Smooth muscle cell (in vitro differentiated cells): ENCODE results near the gene SNRPA1. TPM values are rescaled to one million over a fixed set of nuclear protein-coding genes. Genes with fewer than 3 reads are reported as not detected.

Source experiments
- DNase-seq: peaks from one replicate; lab custom pipeline; 2025; ENCODE audit not compliant: unreplicated experiment; lab: John Stamatoyannopoulos, UW
- H2AFZ ChIP-seq: fragments of 200-600 bp; sonication (generic); 2 replicates; pipeline ENCODE4 v1.6.0; 2016; ENCODE audit warnings: antibody characterized with exemption, low read depth, mild to moderate bottlenecking
- H3F3A ChIP-seq: fragments of 200-600 bp; sonication (generic); 2 replicates; pipeline ENCODE4 v1.6.0; 2017; ENCODE audit warnings: antibody characterized with exemption, low read depth
- H3K27ac ChIP-seq: fragments of 200-600 bp; sonication (generic); 2 replicates; pipeline ENCODE4 v1.5.1; 2016; ENCODE audit warnings: low read depth, mild to moderate bottlenecking
- H3K27me3 ChIP-seq: fragments of 200-600 bp; sonication (generic); 2 replicates; pipeline ENCODE4 v1.6.1; 2016; ENCODE audit warnings: low read depth, mild to moderate bottlenecking
- H3K36me3 ChIP-seq: fragments of 200-600 bp; sonication (generic); 2 replicates; pipeline ENCODE4 v1.5.1; 2016; ENCODE audit warnings: low read depth
- H3K4me1 ChIP-seq: fragments of 200-600 bp; sonication (generic); 2 replicates; pipeline ENCODE4 v1.5.1; 2016; ENCODE audit warnings: low read depth
- H3K4me2 ChIP-seq: fragments of 200-600 bp; sonication (generic); 2 replicates; pipeline ENCODE4 v1.6.0; 2016; ENCODE audit warnings: mild to moderate bottlenecking
- H3K4me3 ChIP-seq: fragments of 200-600 bp; sonication (generic); 2 replicates; pipeline ENCODE4 v1.5.1; 2016; ENCODE audit warnings: mild to moderate bottlenecking
- H3K79me2 ChIP-seq: fragments of 200-600 bp; sonication (generic); 2 replicates; pipeline ENCODE4 v1.6.0; 2016; ENCODE audit warnings: low read depth, mild to moderate bottlenecking
- H3K9ac ChIP-seq: fragments of 200-600 bp; sonication (generic); 2 replicates; pipeline ENCODE4 v1.6.0; 2016; ENCODE audit warnings: low read depth
- H3K9me3 ChIP-seq: fragments of 200-600 bp; sonication (generic); replicated peaks from 2 replicates; pipeline ENCODE4 v1.5.1; 2016; ENCODE audit warnings: low read depth
- H4K20me1 ChIP-seq: fragments of 200-600 bp; sonication (generic); 2 replicates; pipeline ENCODE4 v1.6.0; 2016; ENCODE audit warnings: low read depth
- WGBS: methylation state at CpG from one replicate; pipeline ENCODE4 v1.1.7; 2016; ENCODE audit warnings: low lambda C conversion rate; 5-methylcytosine and 5-hydroxymethylcytosine counted together
- polyA plus RNA-seq: library from polyadenylated mRNA; unstranded; fragments of >200 nt; fragmentation: Nextera tagmentation; extraction: Ambion mirVana; gene quantifications from 2 replicates; pipeline ENCODE4 v1.2.1, GENCODE V29; 2016
- total RNA-seq: library from RNA; depleted of rRNA; stranded (reverse); fragments of >200 nt; gene quantifications from 2 replicates; pipeline ENCODE4 v1.2.3, GENCODE V29; 2014
- TF ChIP-seq, protein P1 (sequence below): fragments of 200-600 bp; sonication (generic); IDR thresholded peaks from 2 replicates; pipeline ENCODE4 v1.5.1; 2017; ENCODE audit warnings: borderline replicate concordance, mild to moderate bottlenecking, antibody characterized with exemption; ENCODE audit not compliant: insufficient read depth, poor library complexity, severe bottlenecking

Gene SNRPA1
- total and polyA plus RNA-seq, 2 experiments from 2014 or later = 24.0 to 99.0 TPM

DNA sequence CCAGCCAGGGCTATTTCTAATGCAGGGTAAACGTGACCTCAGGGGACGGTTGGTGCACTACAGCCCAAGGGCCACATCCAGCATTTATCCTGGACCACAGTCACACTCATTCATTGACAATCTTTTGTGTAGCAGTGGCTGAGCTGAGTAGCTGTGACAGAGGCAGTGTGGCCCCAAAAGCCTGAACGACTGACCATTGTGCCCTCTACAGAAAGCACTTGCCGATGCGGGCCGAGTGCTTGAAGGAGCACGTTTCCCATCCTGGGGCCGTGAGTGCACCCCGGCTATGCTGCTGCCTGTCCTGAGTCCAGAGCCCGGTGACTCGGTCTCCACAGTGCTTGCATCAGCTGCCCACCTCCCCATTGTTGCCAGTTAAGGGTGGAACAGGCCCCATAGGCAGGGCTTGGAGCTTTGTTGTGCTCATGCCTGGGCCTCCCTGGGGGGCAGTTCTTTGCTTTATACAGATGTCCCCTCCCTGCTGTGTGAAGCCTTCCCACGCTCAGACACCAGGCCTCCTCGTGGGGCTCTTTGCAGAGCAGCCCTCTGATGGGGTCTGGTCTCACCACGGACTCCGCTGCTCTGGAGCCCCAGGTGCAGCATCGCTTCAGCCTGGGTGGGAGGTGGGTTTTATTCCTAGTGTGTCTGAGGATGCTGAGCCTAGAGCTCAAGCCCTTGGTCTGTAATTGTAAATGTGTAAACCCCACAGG, 13.0 kb upstream of the SNRPA1 start:
- no peaks in the 10 kb centered on the region for H3K79me2 ChIP-seq
- no peaks in the 10 kb centered on the region for H3K4me1 ChIP-seq
- no peaks in the 10 kb centered on the region for H3F3A ChIP-seq
- H3K36me3 ChIP-seq = no peaks in the 10 kb centered on the region
- no peaks in the 10 kb centered on the region for H3K9me3 ChIP-seq
- no peak overlapping the region for H3K27ac ChIP-seq
- DNase-seq = no peak
- 86% methylated on average over 16 of the region's 16 CpGs for WGBS
- H4K20me1 ChIP-seq = no peaks in the 10 kb centered on the region
- H3K4me2 ChIP-seq = no peak overlapping the region
- TF ChIP-seq, protein P1, sequence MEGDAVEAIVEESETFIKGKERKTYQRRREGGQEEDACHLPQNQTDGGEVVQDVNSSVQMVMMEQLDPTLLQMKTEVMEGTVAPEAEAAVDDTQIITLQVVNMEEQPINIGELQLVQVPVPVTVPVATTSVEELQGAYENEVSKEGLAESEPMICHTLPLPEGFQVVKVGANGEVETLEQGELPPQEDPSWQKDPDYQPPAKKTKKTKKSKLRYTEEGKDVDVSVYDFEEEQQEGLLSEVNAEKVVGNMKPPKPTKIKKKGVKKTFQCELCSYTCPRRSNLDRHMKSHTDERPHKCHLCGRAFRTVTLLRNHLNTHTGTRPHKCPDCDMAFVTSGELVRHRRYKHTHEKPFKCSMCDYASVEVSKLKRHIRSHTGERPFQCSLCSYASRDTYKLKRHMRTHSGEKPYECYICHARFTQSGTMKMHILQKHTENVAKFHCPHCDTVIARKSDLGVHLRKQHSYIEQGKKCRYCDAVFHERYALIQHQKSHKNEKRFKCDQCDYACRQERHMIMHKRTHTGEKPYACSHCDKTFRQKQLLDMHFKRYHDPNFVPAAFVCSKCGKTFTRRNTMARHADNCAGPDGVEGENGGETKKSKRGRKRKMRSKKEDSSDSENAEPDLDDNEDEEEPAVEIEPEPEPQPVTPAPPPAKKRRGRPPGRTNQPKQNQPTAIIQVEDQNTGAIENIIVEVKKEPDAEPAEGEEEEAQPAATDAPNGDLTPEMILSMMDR = no peak
- no peaks in the 10 kb centered on the region for H3K27me3 ChIP-seq
- no peak overlapping the region for H3K4me3 ChIP-seq
- H2AFZ ChIP-seq = no peak overlapping the region
- no peak overlapping the region for H3K9ac ChIP-seq

DNA sequence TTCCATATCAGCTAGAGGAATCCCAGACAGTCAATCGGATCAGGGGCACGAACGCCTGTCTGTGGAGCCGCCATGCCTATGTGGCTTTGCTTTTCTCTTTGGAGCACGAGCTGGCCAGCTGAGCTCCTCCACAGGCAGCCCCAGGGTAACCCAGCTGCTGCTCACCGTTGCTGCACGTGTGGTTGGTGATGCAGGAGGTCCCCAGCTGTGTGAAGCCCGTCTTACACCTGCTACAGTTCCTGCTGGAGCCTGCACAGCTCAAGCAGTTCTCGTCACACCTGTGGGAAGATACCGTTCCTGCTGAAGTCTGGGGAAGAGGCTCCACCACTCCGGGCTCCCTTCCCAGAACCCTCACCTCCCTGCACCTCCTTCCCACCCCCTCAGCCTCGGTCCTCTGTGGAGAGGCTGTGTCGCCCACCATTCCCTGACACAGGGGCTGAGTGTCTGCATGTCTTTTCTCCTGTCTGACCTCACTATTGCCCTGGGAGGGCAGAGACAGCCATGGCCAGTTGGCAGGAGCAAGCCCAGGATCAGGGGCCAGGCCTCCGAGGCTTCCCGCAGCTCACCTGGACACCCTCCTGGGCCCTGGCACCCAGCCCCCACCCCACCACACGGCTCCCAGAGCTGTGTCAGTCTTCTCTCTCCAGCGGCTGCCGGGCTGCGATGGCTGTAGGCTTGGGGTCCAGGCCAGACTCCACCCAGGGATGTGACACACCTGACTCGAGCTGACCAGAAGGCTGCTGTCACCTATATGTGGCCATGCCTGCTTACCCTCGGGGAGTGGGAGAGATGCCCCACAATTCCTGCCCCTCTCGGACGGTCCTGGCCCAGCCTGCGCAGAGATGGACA, 12.2 kb upstream of the SNRPA1 start:
- Histone ChIP-seq H2AFZ (no peak overlapping the region), H3K79me2 (no peaks in the 10 kb centered on the region), H3K27me3 (no peaks in the 10 kb centered on the region), H3K27ac (no peak overlapping the region), H3K4me3 (no peak overlapping the region), H3K36me3 (no peaks in the 10 kb centered on the region), H3F3A (no peaks in the 10 kb centered on the region), H3K4me2 (no peak overlapping the region), H3K9me3 (no peaks in the 10 kb centered on the region), H3K4me1 (no peaks in the 10 kb centered on the region), H4K20me1 (no peaks in the 10 kb centered on the region), H3K9ac (no peak overlapping the region)
- whole genome bisulfite sequencing = 88% methylated on average over 24 of the region's 24 CpGs
- DNase-seq = no peak
- TF ChIP-seq, protein P1 = no peak

DNA sequence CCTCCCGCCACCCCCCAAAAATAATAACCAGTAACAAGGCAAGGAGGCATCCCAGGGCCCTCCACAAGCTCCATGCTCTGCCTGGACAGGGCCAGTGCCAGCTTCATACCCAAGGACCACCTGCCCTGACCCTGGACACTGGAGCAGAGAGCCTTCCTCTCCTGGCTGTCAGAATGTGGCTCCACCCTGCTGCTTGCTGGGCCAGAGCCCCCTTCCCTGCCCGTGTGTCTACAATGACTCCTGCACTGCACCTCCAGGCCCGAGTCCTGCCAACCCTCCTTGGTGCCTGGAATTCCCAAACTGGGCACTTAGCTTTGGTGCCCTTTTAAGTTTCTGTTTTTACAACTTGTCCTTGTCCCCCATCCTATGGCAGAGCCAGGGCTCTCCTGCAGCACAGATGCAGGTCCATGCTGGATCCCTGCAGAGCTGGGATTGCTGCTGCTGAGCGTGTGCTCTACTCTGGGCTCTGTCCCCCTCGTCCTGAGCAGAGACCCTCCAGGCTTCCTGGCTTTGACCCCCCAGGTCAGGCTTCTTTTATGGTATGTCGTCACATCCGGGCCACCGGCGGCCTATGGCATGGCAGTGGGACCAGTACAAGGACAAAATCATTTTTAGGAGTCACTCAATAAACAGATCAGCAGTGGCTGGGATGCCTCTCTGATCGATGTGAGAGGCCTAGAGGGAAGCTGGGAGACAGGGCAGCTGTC, 11.4 kb upstream of the SNRPA1 start:
- Histone ChIP-seq H3K36me3 (no peaks in the 10 kb centered on the region), H2AFZ (no peak overlapping the region), H3K27ac (no peak overlapping the region), H3K9me3 (no peaks in the 10 kb centered on the region), H3K27me3 (no peaks in the 10 kb centered on the region), H4K20me1 (no peaks in the 10 kb centered on the region), H3K4me1 (no peaks in the 10 kb centered on the region), H3K4me3 (no peak overlapping the region), H3K79me2 (no peaks in the 10 kb centered on the region), H3K4me2 (no peak overlapping the region), H3K9ac (no peak overlapping the region), H3F3A (no peaks in the 10 kb centered on the region)
- WGBS = 78% methylated on average over 10 of the region's 10 CpGs
- DNase-seq = no peak
- TF ChIP-seq, protein P1 = no peak
